OCI-LY7 (cell line): ENCODE measurements around the gene RAMP1. TPM values are rescaled to one million over a fixed set of nuclear protein-coding genes. Genes with fewer than 3 reads are reported as not detected.

ENCODE experiments used
- BruUV-seq: library from RNA; stranded (reverse); fragments of 400-500 nt; replicated peaks from 2 replicates; lab custom pipeline; 2021; lab: Mats Ljungman, UMichigan
- CTCF ChIA-PET: fragments of 300-600 bp; sonication (Branson Sonifier 250); formaldehyde crosslinking; loops from one replicate; lab custom pipeline; 2022; ENCODE audit warnings: antibody characterized with exemption; ENCODE audit not compliant: unreplicated experiment; lab: Charles Lee
- POLR2A ChIA-PET: fragments of 300-600 bp; sonication (Branson Sonifier 250); formaldehyde crosslinking; loops from one replicate; lab custom pipeline; 2022; ENCODE audit warnings: antibody characterized with exemption; lab: Charles Lee
- DNase-seq: peaks from one replicate; pipeline ENCODE4 v3.0.0-alpha.2; 2015; ENCODE audit warnings: low spot score
- H2AFZ ChIP-seq: fragments of 200-600 bp; sonication (generic), shearing (Covaris generic); 2 replicates; pipeline ENCODE4 v1.6.1; 2014; ENCODE audit warnings: mild to moderate bottlenecking, antibody characterized with exemption, low read length, moderate library complexity
- H3K27ac ChIP-seq: fragments of 200-600 bp; sonication (generic); 2 replicates; pipeline ENCODE4 v1.5.1; 2014; ENCODE audit warnings: mixed run types, low read depth, mild to moderate bottlenecking, moderate library complexity, low read length, inconsistent platforms; ENCODE audit not compliant: poor library complexity, severe bottlenecking
- H3K36me3 ChIP-seq: fragments of 200-600 bp; sonication (generic); 2 replicates; pipeline ENCODE4 v1.6.1; 2014; ENCODE audit warnings: mild to moderate bottlenecking, antibody characterized with exemption, low read length, moderate library complexity, mixed read lengths; ENCODE audit not compliant: insufficient read depth
- H3K4me1 ChIP-seq: fragments of 200-600 bp; sonication (generic); 2 replicates; pipeline ENCODE4 v1.5.1; 2014; ENCODE audit warnings: mild to moderate bottlenecking, low read length; ENCODE audit not compliant: insufficient read depth, poor library complexity, severe bottlenecking
- H3K4me2 ChIP-seq: fragments of 200-600 bp; sonication (generic); 2 replicates; pipeline ENCODE4 v1.6.1; 2014; ENCODE audit warnings: mild to moderate bottlenecking, low read length
- H3K4me3 ChIP-seq: fragments of 200-600 bp; sonication (generic); 2 replicates; pipeline ENCODE4 v1.5.1; 2014; ENCODE audit warnings: mild to moderate bottlenecking, low read depth, low read length; ENCODE audit not compliant: poor library complexity, severe bottlenecking
- H3K79me2 ChIP-seq: fragments of 200-600 bp; sonication (generic); 2 replicates; pipeline ENCODE4 v1.6.1; 2016; ENCODE audit warnings: low read depth, mild to moderate bottlenecking, low read length, moderate library complexity, mixed read lengths; ENCODE audit not compliant: insufficient read depth
- H3K9me2 ChIP-seq: fragments of 200-600 bp; sonication (generic); 2 replicates; pipeline ENCODE4 v1.6.1; 2016; ENCODE audit warnings: mild to moderate bottlenecking, low read length, mixed read lengths; ENCODE audit not compliant: insufficient read depth
- H3K9me3 ChIP-seq: fragments of 200-600 bp; sonication (generic); 2 replicates; pipeline ENCODE4 v1.6.1; 2014; ENCODE audit warnings: mild to moderate bottlenecking, mixed run types, low read length, mixed read lengths
- H4K20me1 ChIP-seq: fragments of 200-600 bp; sonication (generic); 2 replicates; pipeline ENCODE4 v1.6.1; 2014; ENCODE audit warnings: mild to moderate bottlenecking, antibody characterized with exemption, low read length, moderate library complexity, mixed read lengths; ENCODE audit not compliant: insufficient read depth
- EZH2phosphoT487 ChIP-seq: fragments of 200-600 bp; sonication (generic); IDR thresholded peaks from 2 replicates; pipeline ENCODE4 v1.6.1; 2018; ENCODE audit warnings: low read depth, borderline replicate concordance, mild to moderate bottlenecking, mixed run types, antibody characterized with exemption, low read length, moderate library complexity, mixed read lengths
- intact Hi-C: fragments of 100-400 bp; cut with micrococcal nuclease; formaldehyde crosslinking; loops from one replicate; pipeline ENCODE4 v1.10.0; 2022; ENCODE audit not compliant: unreplicated experiment
- total RNA-seq, 2 experiments: library from RNA; depleted of rRNA in 1 of 2; stranded (reverse); fragments of >200 nt in 1 of 2; shearing (Covaris generic) in 1 of 2; gene quantifications; 2 replicates each; pipeline ENCODE4 v1.2.3, GENCODE V29; 2014 to 2022
- TF ChIP-seq, protein P1 (sequence below): fragments of 200-600 bp; sonication (generic); conservative IDR thresholded peaks from 2 replicates; pipeline ENCODE4 v1.5.1; 2014; ENCODE audit warnings: mild to moderate bottlenecking, antibody characterized with exemption, low read length, moderate library complexity, mixed read lengths

Gene RAMP1
- total RNA-seq, 2 experiments from 2014 or later, result not detected

GRCh38 chr2:237876951-237877491, 17.6 kb downstream of the RAMP1 start:
- Histone ChIP-seq H3K4me1 (no peaks in the 10 kb centered on the region), H2AFZ (no peak overlapping the region), H3K79me2 (no peaks in the 10 kb centered on the region), H3K9me2 (no peaks in the 10 kb centered on the region), H3K27ac (no peak overlapping the region), H3K36me3 (no peaks in the 10 kb centered on the region), H3K9me3 (no peaks in the 10 kb centered on the region), H4K20me1 (no peaks in the 10 kb centered on the region), H3K4me3 (no peak overlapping the region), H3K4me2 (no peak overlapping the region)
- no peak for DNase-seq
- ChIA-PET CTCF (no interaction called here), POLR2A (no interaction called here)
- no peak for TF ChIP-seq EZH2phosphoT487
- TF ChIP-seq, protein P1, sequence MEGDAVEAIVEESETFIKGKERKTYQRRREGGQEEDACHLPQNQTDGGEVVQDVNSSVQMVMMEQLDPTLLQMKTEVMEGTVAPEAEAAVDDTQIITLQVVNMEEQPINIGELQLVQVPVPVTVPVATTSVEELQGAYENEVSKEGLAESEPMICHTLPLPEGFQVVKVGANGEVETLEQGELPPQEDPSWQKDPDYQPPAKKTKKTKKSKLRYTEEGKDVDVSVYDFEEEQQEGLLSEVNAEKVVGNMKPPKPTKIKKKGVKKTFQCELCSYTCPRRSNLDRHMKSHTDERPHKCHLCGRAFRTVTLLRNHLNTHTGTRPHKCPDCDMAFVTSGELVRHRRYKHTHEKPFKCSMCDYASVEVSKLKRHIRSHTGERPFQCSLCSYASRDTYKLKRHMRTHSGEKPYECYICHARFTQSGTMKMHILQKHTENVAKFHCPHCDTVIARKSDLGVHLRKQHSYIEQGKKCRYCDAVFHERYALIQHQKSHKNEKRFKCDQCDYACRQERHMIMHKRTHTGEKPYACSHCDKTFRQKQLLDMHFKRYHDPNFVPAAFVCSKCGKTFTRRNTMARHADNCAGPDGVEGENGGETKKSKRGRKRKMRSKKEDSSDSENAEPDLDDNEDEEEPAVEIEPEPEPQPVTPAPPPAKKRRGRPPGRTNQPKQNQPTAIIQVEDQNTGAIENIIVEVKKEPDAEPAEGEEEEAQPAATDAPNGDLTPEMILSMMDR, result no peak
- BruUV-seq, result no TSS peak
- intact Hi-C loops, result no loop called here

DNA sequence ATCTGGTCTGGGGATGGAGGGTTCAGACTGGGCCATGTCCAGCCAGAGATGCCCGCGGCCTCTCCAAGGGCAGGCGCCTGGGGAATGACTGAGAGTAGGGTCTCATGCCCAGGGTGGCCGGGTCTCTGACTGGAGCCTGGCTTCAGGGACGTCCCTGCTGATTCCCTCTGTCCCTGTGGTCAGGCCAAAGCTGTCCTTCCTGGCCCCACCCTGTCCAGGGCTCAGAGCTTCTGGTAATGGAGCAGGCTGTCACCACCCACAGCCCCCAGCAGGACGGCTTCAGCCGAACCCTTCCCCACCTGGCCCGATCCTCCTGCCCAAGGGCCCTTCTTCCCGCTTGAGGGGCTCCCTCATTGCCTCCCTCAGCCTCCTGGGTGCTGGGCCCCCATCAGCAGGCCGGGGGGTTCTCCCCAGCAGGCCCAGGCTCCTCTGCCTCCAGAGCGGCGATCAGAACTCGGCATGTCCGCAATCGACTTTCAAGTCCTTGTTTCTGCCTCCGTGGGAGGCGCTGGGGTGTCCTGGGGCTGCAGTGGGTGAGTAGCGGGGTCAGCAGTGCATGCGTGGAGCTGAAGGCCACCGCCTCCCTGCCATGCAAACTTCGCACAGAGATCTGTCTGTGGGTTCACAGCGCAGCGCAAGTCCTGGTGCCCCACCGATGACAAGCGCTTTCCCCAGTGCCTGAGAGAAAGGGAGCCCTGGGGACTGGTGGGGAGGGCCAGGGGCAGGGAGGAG, 18.3 kb downstream of the RAMP1 start:
- Histone ChIP-seq H4K20me1 (no peaks in the 10 kb centered on the region), H3K4me3 (no peak overlapping the region), H3K9me3 (no peaks in the 10 kb centered on the region), H3K27ac (no peak overlapping the region), H3K36me3 (no peaks in the 10 kb centered on the region), H3K79me2 (no peaks in the 10 kb centered on the region), H3K4me1 (no peaks in the 10 kb centered on the region), H3K4me2 (no peak overlapping the region), H2AFZ (no peak overlapping the region), H3K9me2 (no peaks in the 10 kb centered on the region)
- no peak for TF ChIP-seq EZH2phosphoT487
- TF ChIP-seq, protein P1, result no peak
- ChIA-PET POLR2A (no interaction called here), CTCF (no interaction called here)
- intact Hi-C loops, result no loop called here
- DNase-seq, result no peak
- BruUV-seq, result no TSS peak

GRCh38 chr2:237878321-237879057, 19.1 kb downstream of the RAMP1 start:
- no peak for TF ChIP-seq EZH2phosphoT487
- TF ChIP-seq, protein P1, result no peak
- ChIA-PET POLR2A (no interaction called here), CTCF (no interaction called here)
- no peak overlapping the region for H3K4me3 ChIP-seq
- intact Hi-C loops, result no loop called here
- no peak for DNase-seq
- H3K4me2 ChIP-seq, result no peak overlapping the region
- no peaks in the 10 kb centered on the region for H3K4me1 ChIP-seq
- H4K20me1 ChIP-seq, result no peaks in the 10 kb centered on the region
- H3K27ac ChIP-seq, result no peak overlapping the region
- no peaks in the 10 kb centered on the region for H3K9me3 ChIP-seq
- H2AFZ ChIP-seq, result no peak overlapping the region
- H3K79me2 ChIP-seq, result no peaks in the 10 kb centered on the region
- H3K9me2 ChIP-seq, result no peaks in the 10 kb centered on the region
- no TSS peak for BruUV-seq
- no peaks in the 10 kb centered on the region for H3K36me3 ChIP-seq
